IMR-90 (cell line): ENCODE data around the gene FRMD4B. TPM values are rescaled to one million over a fixed set of nuclear protein-coding genes. Genes with fewer than 3 reads are reported as not detected.
A peak's percentile ranks its signal among the peaks of the same experiment; 100 is the strongest.

Source experiments
- ATAC-seq: fragments of 200-7000 bp; cut with Tn5 transposase; 2 replicates; pipeline ENCODE4 v1.9.1; 2020; ENCODE audit warnings: low read depth, mild to moderate bottlenecking, moderate library complexity
- BruUV-seq: library from RNA; stranded (reverse); fragments of 400-500 nt; replicated peaks from 2 replicates; lab custom pipeline; 2021; lab: Mats Ljungman, UMichigan
- CTCF ChIA-PET: fragments of 300-600 bp; formaldehyde crosslinking; extraction: SDS; loops from one replicate; lab custom pipeline; 2021; ENCODE audit warnings: antibody characterized with exemption; lab: Yijun Ruan, JAX
- POLR2A ChIA-PET: fragments of 300-600 bp; sonication (Branson Sonifier 250); formaldehyde crosslinking; loops from one replicate; lab custom pipeline; 2022; ENCODE audit warnings: antibody characterized with exemption; ENCODE audit not compliant: unreplicated experiment; lab: Charles Lee
- DNase-seq: peaks from one replicate; pipeline ENCODE4 v3.0.0; 2013
- H2AFZ ChIP-seq: replicated peaks from 2 replicates; pipeline ENCODE3; 2013; ENCODE audit warnings: low read length, mild to moderate bottlenecking; ENCODE audit not compliant: poor library complexity
- H2AK5ac ChIP-seq: 2 replicates; pipeline ENCODE4 v1.6.1; 2013; ENCODE audit warnings: low read depth, low read length, inconsistent platforms
- H2AK9ac ChIP-seq: replicated peaks from 2 replicates; pipeline ENCODE3; 2013; ENCODE audit warnings: mild to moderate bottlenecking, low read depth, low read length, moderate library complexity; ENCODE audit not compliant: poor library complexity
- H2BK120ac ChIP-seq: 2 replicates; pipeline ENCODE4 v1.6.1; 2013; ENCODE audit warnings: low read depth, low read length, inconsistent platforms
- H2BK15ac ChIP-seq: 3 replicates; pipeline ENCODE4 v1.6.1; 2013; ENCODE audit warnings: low read depth, low read length, inconsistent platforms
- H2BK20ac ChIP-seq: 2 replicates; pipeline ENCODE4 v1.6.1; 2013; ENCODE audit warnings: low read depth, mild to moderate bottlenecking, inconsistent platforms, low read length, moderate library complexity
- H2BK5ac ChIP-seq: 2 replicates; pipeline ENCODE4 v1.6.1; 2013; ENCODE audit warnings: mild to moderate bottlenecking, low read depth, low read length, inconsistent platforms; ENCODE audit not compliant: poor library complexity, severe bottlenecking
- H3K14ac ChIP-seq: replicated peaks from 2 replicates; pipeline ENCODE4 v1.6.1; 2013; ENCODE audit warnings: low read depth, low read length, inconsistent platforms
- H3K18ac ChIP-seq: 2 replicates; pipeline ENCODE4 v1.6.1; 2013; ENCODE audit warnings: low read depth, low read length, control low read depth
- H3K23ac ChIP-seq: 2 replicates; pipeline ENCODE4 v1.6.1; 2013; ENCODE audit warnings: low read depth, low read length, inconsistent platforms
- H3K27ac ChIP-seq: 2 replicates; pipeline ENCODE4 v1.5.1; 2013; ENCODE audit warnings: mild to moderate bottlenecking, control low read depth, low read length; ENCODE audit not compliant: insufficient read depth
- H3K27me3 ChIP-seq: 2 replicates; pipeline ENCODE4 v1.6.1; 2013; ENCODE audit warnings: low read length; ENCODE audit not compliant: control insufficient read depth, insufficient read depth
- H3K36me3 ChIP-seq: 2 replicates; pipeline ENCODE4 v1.6.1; 2013; ENCODE audit warnings: low read length, mixed read lengths; ENCODE audit not compliant: control insufficient read depth, insufficient read depth
- H3K4ac ChIP-seq: 2 replicates; pipeline ENCODE4 v1.6.1; 2013; ENCODE audit warnings: low read depth, low read length, inconsistent platforms
- H3K4me1 ChIP-seq: 2 replicates; pipeline ENCODE4 v1.6.1; 2013; ENCODE audit warnings: low read length, mixed read lengths; ENCODE audit not compliant: control insufficient read depth, insufficient read depth
- H3K4me2 ChIP-seq: 2 replicates; pipeline ENCODE4 v1.6.1; 2013; ENCODE audit warnings: low read depth, mild to moderate bottlenecking, control low read depth, low read length, moderate library complexity
- H3K4me3 ChIP-seq: 2 replicates; pipeline ENCODE4 v1.5.1; 2013; ENCODE audit warnings: low read depth, mild to moderate bottlenecking, control low read depth, low read length, moderate library complexity; ENCODE audit not compliant: insufficient read depth
- H3K56ac ChIP-seq: 2 replicates; pipeline ENCODE4 v1.6.1; 2013; ENCODE audit warnings: low read length, inconsistent platforms; ENCODE audit not compliant: insufficient read depth; ENCODE audit errors: extremely low read depth
- H3K79me1 ChIP-seq, 2 experiments: 2 replicates each; pipeline ENCODE4 v1.6.1; 2013; ENCODE audit warnings: low read length in 2 of 2, inconsistent platforms in 1 of 2, low read depth in 1 of 2
- H3K9ac ChIP-seq: 2 replicates; pipeline ENCODE4 v1.6.1; 2013; ENCODE audit warnings: low read depth, low read length, control low read depth
- H3K9me1 ChIP-seq: 2 replicates; pipeline ENCODE4 v1.6.1; 2013; ENCODE audit warnings: low read length, inconsistent platforms; ENCODE audit not compliant: insufficient read depth
- H3K9me3 ChIP-seq: 2 replicates; pipeline ENCODE4 v1.6.1; 2013; ENCODE audit warnings: low read length; ENCODE audit not compliant: control insufficient read depth, insufficient read depth
- H4K20me1 ChIP-seq: 2 replicates; pipeline ENCODE4 v1.6.1; 2013; ENCODE audit warnings: low read length, inconsistent platforms; ENCODE audit not compliant: insufficient read depth
- H4K5ac ChIP-seq: 2 replicates; pipeline ENCODE4 v1.6.1; 2013; ENCODE audit warnings: mild to moderate bottlenecking, low read depth, low read length, control low read depth
- H4K8ac ChIP-seq, 2 experiments: 2 replicates each; pipeline ENCODE4 v1.6.1; 2013; ENCODE audit warnings: low read depth in 2 of 2, low read length in 2 of 2, control low read depth in 1 of 2, inconsistent platforms in 1 of 2
- H4K91ac ChIP-seq: 2 replicates; pipeline ENCODE4 v1.6.1; 2013; ENCODE audit warnings: low read depth, low read length, inconsistent platforms; ENCODE audit not compliant: insufficient read depth
- BHLHE40 ChIP-seq: fragments of 150-350 bp; IDR thresholded peaks from 2 replicates; pipeline ENCODE4 v1.6.1; 2016; ENCODE audit warnings: mild to moderate bottlenecking, low read depth, low read length
- CEBPB ChIP-seq: IDR thresholded peaks from 2 replicates; pipeline ENCODE4 v1.6.1; 2012; ENCODE audit warnings: low read depth, low read length, improper control_type of control experiment
- CHD1 ChIP-seq: IDR thresholded peaks from 2 replicates; pipeline ENCODE4 v1.6.1; 2012; ENCODE audit warnings: low read depth, low read length, improper control_type of control experiment
- CTCF ChIP-seq: conservative IDR thresholded peaks from 2 replicates; pipeline ENCODE4 v1.5.1; 2012; ENCODE audit warnings: mild to moderate bottlenecking, low read depth, low read length, improper control_type of control experiment
- FOS ChIP-seq: fragments of 150-350 bp; IDR thresholded peaks from 2 replicates; pipeline ENCODE4 v1.6.1; 2016; ENCODE audit warnings: low read depth, low read length
- MAFK ChIP-seq: IDR thresholded peaks from 2 replicates; pipeline ENCODE4 v1.6.1; 2012; ENCODE audit warnings: low read depth, low read length, improper control_type of control experiment
- MAZ ChIP-seq: IDR thresholded peaks from 2 replicates; pipeline ENCODE4 v1.6.1; 2012; ENCODE audit warnings: low read depth, mild to moderate bottlenecking, low read length, improper control_type of control experiment, moderate library complexity, borderline replicate concordance
- MXI1 ChIP-seq: IDR thresholded peaks from 2 replicates; pipeline ENCODE4 v1.6.1; 2012; ENCODE audit warnings: low read depth, mild to moderate bottlenecking, low read length, moderate library complexity, borderline replicate concordance
- NFE2L2 ChIP-seq: fragments of 150-350 bp; IDR thresholded peaks from 2 replicates; pipeline ENCODE4 v1.6.1; 2016; ENCODE audit warnings: low read depth, mild to moderate bottlenecking, low read length
- POLR2A ChIP-seq: IDR thresholded peaks from 2 replicates; pipeline ENCODE4 v1.6.1; 2012; ENCODE audit warnings: mild to moderate bottlenecking, low read depth, low read length
- RAD21 ChIP-seq: IDR thresholded peaks from 2 replicates; pipeline ENCODE4 v1.6.1; 2012; ENCODE audit warnings: low read length, improper control_type of control experiment
- RCOR1 ChIP-seq: IDR thresholded peaks from 2 replicates; pipeline ENCODE4 v1.6.1; 2012; ENCODE audit warnings: mild to moderate bottlenecking, low read length, improper control_type of control experiment; ENCODE audit not compliant: insufficient replicate concordance
- RFX5 ChIP-seq: IDR thresholded peaks from 2 replicates; pipeline ENCODE4 v1.8.0; 2012; ENCODE audit warnings: low read depth, mild to moderate bottlenecking, low read length, moderate library complexity
- SMC3 ChIP-seq: fragments of 150-350 bp; IDR thresholded peaks from 2 replicates; pipeline ENCODE4 v1.6.1; 2016; ENCODE audit warnings: low read depth, mild to moderate bottlenecking, antibody characterized with exemption, low read length, moderate library complexity
- dilution Hi-C: fragments of 300-500 bp; cut with HindIII; formaldehyde crosslinking; loops from one replicate; pipeline ENCODE4 v1.14.3; 2018; ENCODE audit warnings: low sequenced_read_pairs; ENCODE audit not compliant: unreplicated experiment
- in situ Hi-C: fragments of 300-500 bp; cut with MboI; formaldehyde crosslinking; loops from 3 replicates; pipeline ENCODE4 v1.14.3; 2019; ENCODE audit warnings: low sequenced_read_pairs, inconsistent platforms, mixed read lengths
- intact Hi-C: fragments of 100-400 bp; cut with micrococcal nuclease; formaldehyde crosslinking; loops from 2 replicates; pipeline ENCODE4 v1.10.0; 2022
- polyA plus RNA-seq, 3 experiments: library from polyadenylated mRNA; depleted of rRNA; stranded (reverse); fragments of >200 nt; gene quantifications; 2 replicates each; pipeline ENCODE4 v1.2.3, GENCODE V29; 2012; ENCODE audit warnings: low replicate concordance in 1 of 3
- total RNA-seq: library from RNA; depleted of rRNA; stranded (reverse); fragments of >200 nt; gene quantifications from 2 replicates; pipeline ENCODE4 v1.2.3, GENCODE V29; 2012
- TF ChIP-seq, protein P1 (sequence below): fragments of 150-350 bp; IDR thresholded peaks from 2 replicates; pipeline ENCODE4 v1.6.1; 2017; ENCODE audit warnings: mild to moderate bottlenecking, antibody characterized with exemption, low read length, low read depth
- TF ChIP-seq, protein P2 (sequence below): fragments of 150-350 bp; IDR thresholded peaks from 2 replicates; pipeline ENCODE4 v1.6.1; 2016; ENCODE audit warnings: low read depth, mild to moderate bottlenecking, low read length, moderate library complexity, borderline replicate concordance

FRMD4B gene
- total and polyA plus RNA-seq, 2 of the 4 experiments (the other 2 are of a cell fraction) = 0.14 to 0.36 TPM

- H3K9me3 ChIP-seq = no peaks in the 10 kb centered on the region
- H3K9me1 ChIP-seq = no peaks in the 10 kb centered on the region
- peaks cover under 1% of the 10 kb centered on the region for H3K4me1 ChIP-seq
- H3K27me3 ChIP-seq = peaks cover 9% of the 10 kb centered on the region
- no peak overlapping the region for H3K23ac ChIP-seq
- H3K56ac ChIP-seq = no peak overlapping the region
- H4K8ac ChIP-seq = no peak overlapping the region
- no peak overlapping the region for H2AFZ ChIP-seq
- no peak overlapping the region for H3K4me3 ChIP-seq
- H3K27ac ChIP-seq = no peak overlapping the region
- in situ Hi-C loops (no loop called here), intact Hi-C loops (no loop called here), dilution Hi-C loops (no loop called here)
- H3K79me1 ChIP-seq = no peaks in the 10 kb centered on the region
- H2BK120ac ChIP-seq = no peak overlapping the region
- POLR2A ChIA-PET = no interaction called here
- no peaks in the 10 kb centered on the region for H4K20me1 ChIP-seq
- no peak overlapping the region for H3K14ac ChIP-seq
- H3K4me2 ChIP-seq = no peak overlapping the region; the same call in 1 of the 2 replicates
- no peak overlapping the region for H2AK5ac ChIP-seq
- peak; percentile 36 for DNase-seq
- TF ChIP-seq RFX5 = no peak
- no peak for TF ChIP-seq SMC3
- no peak for TF ChIP-seq MAFK
- no peak for TF ChIP-seq CEBPB
- TF ChIP-seq, protein P1, sequence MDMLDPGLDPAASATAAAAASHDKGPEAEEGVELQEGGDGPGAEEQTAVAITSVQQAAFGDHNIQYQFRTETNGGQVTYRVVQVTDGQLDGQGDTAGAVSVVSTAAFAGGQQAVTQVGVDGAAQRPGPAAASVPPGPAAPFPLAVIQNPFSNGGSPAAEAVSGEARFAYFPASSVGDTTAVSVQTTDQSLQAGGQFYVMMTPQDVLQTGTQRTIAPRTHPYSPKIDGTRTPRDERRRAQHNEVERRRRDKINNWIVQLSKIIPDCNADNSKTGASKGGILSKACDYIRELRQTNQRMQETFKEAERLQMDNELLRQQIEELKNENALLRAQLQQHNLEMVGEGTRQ = no peak
- no peak for TF ChIP-seq NFE2L2
- no peak for TF ChIP-seq MXI1
- no peak for TF ChIP-seq RAD21
- no peak for TF ChIP-seq RCOR1
- no peak for TF ChIP-seq CHD1
- TF ChIP-seq, protein P2, sequence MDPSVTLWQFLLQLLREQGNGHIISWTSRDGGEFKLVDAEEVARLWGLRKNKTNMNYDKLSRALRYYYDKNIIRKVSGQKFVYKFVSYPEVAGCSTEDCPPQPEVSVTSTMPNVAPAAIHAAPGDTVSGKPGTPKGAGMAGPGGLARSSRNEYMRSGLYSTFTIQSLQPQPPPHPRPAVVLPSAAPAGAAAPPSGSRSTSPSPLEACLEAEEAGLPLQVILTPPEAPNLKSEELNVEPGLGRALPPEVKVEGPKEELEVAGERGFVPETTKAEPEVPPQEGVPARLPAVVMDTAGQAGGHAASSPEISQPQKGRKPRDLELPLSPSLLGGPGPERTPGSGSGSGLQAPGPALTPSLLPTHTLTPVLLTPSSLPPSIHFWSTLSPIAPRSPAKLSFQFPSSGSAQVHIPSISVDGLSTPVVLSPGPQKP = no peak
- TF ChIP-seq CTCF = no peak
- no peak for TF ChIP-seq MAZ
- TF ChIP-seq POLR2A = no peak
- no peak for TF ChIP-seq BHLHE40
- no peak for TF ChIP-seq FOS
- no peak for ATAC-seq
- no peak overlapping the region for H2AK9ac ChIP-seq
- no peak overlapping the region for H3K9ac ChIP-seq
- no peak overlapping the region for H4K5ac ChIP-seq
- no peaks in the 10 kb centered on the region for H3K36me3 ChIP-seq
- H2BK20ac ChIP-seq = no peak overlapping the region
- no peak overlapping the region for H2BK5ac ChIP-seq
- H4K91ac ChIP-seq = no peak overlapping the region
- H2BK15ac ChIP-seq = no peak overlapping the region
- H3K4ac ChIP-seq = no peak overlapping the region
- no TSS peak for BruUV-seq
- CTCF ChIA-PET = interaction anchor here (0.7 kb wide), 1 partner anchor 15 kb away, joined by 3 read pairs; the partner anchor contains the start of gene LMOD3
- H3K18ac ChIP-seq = no peak overlapping the region
Observed at GRCh38 chr3:69137005-69137404, 248.9 kb downstream of the FRMD4B start.
